Activated CD4-positive, alpha-beta memory T cell treated with anti-CD3 and anti-CD28 coated beads, Interleukin-2, amount 10 ng/mL, durations not matched to agents 7 days and 5 days (primary cell): ENCODE measurements around the gene UNC13A. TPM values are rescaled to one million over a fixed set of nuclear protein-coding genes. Genes with fewer than 3 reads are reported as not detected.

Source experiments
- CTCF ChIA-PET: fragments of 350-600 bp; sonication (Branson Sonifier 250); formaldehyde crosslinking; loops from one replicate; lab custom pipeline; 2021; ENCODE audit warnings: antibody characterized with exemption, inconsistent platforms; lab: Charles Lee
- POLR2A ChIA-PET: fragments of 350-600 bp; sonication (Branson Sonifier 250); formaldehyde crosslinking; loops from one replicate; lab custom pipeline; 2021; ENCODE audit warnings: antibody characterized with exemption; lab: Charles Lee
- DNase-seq: peaks from one replicate; pipeline ENCODE4 v3.0.0-alpha.2; 2020
- H3K27ac Mint-ChIP-seq: one replicate; pipeline ENCODE4 v1.8.0; 2021; ENCODE audit warnings: mild to moderate bottlenecking, mixed read lengths
- H3K27me3 Mint-ChIP-seq: one replicate; pipeline ENCODE4 v1.8.0; 2021; ENCODE audit warnings: mixed read lengths
- H3K36me3 Mint-ChIP-seq: one replicate; pipeline ENCODE4 v1.8.0; 2021; ENCODE audit warnings: low read depth, mixed read lengths
- H3K4me1 Mint-ChIP-seq: one replicate; pipeline ENCODE4 v1.8.0; 2021; ENCODE audit warnings: mixed read lengths
- H3K4me3 Mint-ChIP-seq: one replicate; pipeline ENCODE4 v1.8.0; 2021; ENCODE audit warnings: mild to moderate bottlenecking, mixed read lengths
- H3K9me3 Mint-ChIP-seq: one replicate; pipeline ENCODE4 v1.8.0; 2021; ENCODE audit warnings: mixed read lengths
- total RNA-seq, 2 experiments: library from RNA; stranded (reverse); gene quantifications; one replicate each; pipeline ENCODE4 v1.2.3, GENCODE V29; 2021

Gene UNC13A
- total RNA-seq, 2 experiments from 2014 or later: 0.03 TPM; not detected in 1

DNA sequence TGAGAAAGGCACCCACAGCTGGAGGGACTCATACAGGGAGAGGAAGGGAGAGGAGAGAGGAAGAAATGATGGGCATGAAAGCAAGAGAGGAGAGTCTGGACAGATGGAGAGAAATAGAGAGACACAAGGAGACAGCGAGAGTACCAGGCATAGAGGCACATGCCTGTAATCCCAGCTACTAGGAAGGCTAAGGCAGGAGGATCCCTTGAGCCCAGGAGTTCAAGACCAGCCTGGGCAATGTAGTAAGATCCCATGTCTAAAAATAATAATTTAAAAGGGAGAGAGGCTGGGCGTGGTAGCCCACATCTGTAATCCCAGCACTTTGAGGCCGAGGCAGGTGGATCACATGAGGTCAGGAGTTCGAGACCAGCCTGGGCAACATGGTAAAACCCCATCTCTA is 9.3 kb downstream of the UNC13A start:
- no peak for DNase-seq
- Mint-ChIP-seq H3K27me3 (peaks cover 50% of the 10 kb centered on the region), H3K4me3 (no peak overlapping the region), H3K27ac (no peak overlapping the region), H3K4me1 (peaks cover 16% of the 10 kb centered on the region), H3K36me3 (no peaks in the 10 kb centered on the region), H3K9me3 (no peaks in the 10 kb centered on the region)
- ChIA-PET CTCF (no interaction called here), POLR2A (no interaction called here)

DNA sequence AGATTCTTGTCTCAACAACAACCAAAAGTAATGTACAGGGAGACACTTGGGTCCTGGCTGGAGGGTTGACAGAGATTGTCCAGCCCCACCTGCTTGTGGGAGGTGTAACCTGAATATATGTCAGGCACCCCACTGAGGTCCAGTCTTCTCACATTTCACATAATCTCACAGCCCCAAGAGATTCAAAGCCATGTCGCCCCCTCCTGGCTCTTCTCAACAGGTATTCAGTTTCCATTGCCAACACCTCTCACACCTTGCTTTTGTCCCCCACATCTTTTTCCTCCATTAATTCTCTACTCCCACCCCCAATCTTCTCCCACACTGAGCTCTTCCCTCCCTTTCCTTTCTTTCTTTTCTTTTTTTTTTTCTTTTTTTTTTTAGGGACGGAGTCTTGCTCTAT is 11.2 kb downstream of the UNC13A start:
- Mint-ChIP-seq H3K4me1 (peaks cover 16% of the 10 kb centered on the region), H3K27me3 (peaks cover 38% of the 10 kb centered on the region), H3K9me3 (no peaks in the 10 kb centered on the region), H3K36me3 (no peaks in the 10 kb centered on the region), H3K4me3 (no peak overlapping the region), H3K27ac (no peak overlapping the region)
- DNase-seq: no peak
- ChIA-PET POLR2A (no interaction called here), CTCF (interaction anchor here (0.7 to 1.2 kb wide), 2 partner anchors 121 to 169 kb away, joined by 3 read pairs; no protein-coding TSS in a partner anchor)

DNA sequence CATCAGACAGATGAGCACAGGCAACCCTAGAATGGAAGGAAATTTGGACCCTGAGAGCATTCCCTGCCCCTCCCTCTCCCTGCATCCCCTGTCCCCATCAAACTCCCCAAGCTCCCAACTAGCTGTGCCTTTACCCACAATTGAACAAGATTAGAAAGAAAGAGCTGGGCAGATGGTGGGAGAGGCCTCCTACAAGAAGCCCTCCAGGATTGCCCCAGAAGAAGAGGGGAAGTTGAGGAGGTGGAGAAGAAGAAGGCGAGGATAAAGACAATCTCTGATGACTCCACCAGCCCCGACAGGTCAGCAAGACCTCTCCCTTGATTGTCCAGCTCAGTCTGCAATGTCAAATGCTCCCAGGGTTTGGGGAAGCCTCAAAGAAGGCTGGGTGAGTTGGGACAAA is 11.9 kb downstream of the UNC13A start:
- no peaks in the 10 kb centered on the region for H3K36me3 Mint-ChIP-seq
- peaks cover 14% of the 10 kb centered on the region for H3K4me1 Mint-ChIP-seq
- DNase-seq: no peak
- ChIA-PET POLR2A (no interaction called here), CTCF (no interaction called here)
- H3K27ac Mint-ChIP-seq: no peak overlapping the region
- H3K9me3 Mint-ChIP-seq: no peaks in the 10 kb centered on the region
- H3K27me3 Mint-ChIP-seq: peaks cover 37% of the 10 kb centered on the region
- no peak overlapping the region for H3K4me3 Mint-ChIP-seq

DNA sequence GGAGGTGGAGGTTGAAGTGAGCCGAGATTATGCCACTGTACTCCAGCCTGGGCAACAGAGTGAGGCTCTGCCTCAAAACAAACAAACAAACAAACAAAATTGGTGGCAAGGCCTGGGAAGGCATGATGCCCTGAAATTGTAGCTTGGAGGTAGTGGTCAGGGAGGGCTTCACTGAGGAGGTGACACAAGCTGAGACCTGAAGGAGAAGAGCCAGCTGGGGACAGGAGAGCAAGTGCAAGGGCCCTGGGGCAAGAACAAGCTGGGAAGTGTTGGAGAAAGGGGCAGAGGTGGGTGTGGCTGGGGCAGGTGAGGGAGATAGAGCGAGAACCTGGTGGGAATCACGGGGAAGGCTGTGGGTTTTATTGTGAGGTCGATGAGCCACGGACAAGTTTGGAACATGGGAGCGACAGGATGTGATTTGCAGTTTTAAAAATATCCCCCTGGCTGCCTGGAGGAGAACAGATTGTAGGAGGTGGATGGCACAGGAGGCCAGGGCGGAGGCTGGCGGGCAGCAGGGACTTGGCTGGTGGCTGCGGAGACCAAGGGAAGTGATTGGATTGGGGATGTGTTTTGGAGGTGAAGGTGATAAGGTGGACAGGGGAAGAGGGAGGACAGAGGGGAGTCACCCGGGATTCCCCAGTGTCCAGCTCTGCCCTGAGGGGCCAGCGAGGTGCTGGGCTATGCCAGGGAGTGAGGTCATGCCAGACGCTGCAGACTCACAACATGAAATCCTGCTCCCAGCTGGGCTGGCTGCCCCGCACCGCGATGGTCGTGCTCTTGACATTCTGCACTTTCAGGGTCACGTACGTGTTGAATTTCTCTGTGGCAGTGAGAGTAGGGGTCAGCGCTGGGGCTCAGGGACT is 14.0 kb downstream of the UNC13A start:
- H3K36me3 Mint-ChIP-seq: no peaks in the 10 kb centered on the region
- no peak overlapping the region for H3K27ac Mint-ChIP-seq
- POLR2A ChIA-PET: no interaction called here
- no peaks in the 10 kb centered on the region for H3K9me3 Mint-ChIP-seq
- H3K27me3 Mint-ChIP-seq: peaks cover 23% of the 10 kb centered on the region
- no peak for DNase-seq
- H3K4me1 Mint-ChIP-seq: no peaks in the 10 kb centered on the region
- no peak overlapping the region for H3K4me3 Mint-ChIP-seq
- CTCF ChIA-PET: interaction anchor here (0.6 kb wide), 2 partner anchors 25 to 41 kb away, joined by 3 to 5 read pairs; no protein-coding TSS in a partner anchor

DNA sequence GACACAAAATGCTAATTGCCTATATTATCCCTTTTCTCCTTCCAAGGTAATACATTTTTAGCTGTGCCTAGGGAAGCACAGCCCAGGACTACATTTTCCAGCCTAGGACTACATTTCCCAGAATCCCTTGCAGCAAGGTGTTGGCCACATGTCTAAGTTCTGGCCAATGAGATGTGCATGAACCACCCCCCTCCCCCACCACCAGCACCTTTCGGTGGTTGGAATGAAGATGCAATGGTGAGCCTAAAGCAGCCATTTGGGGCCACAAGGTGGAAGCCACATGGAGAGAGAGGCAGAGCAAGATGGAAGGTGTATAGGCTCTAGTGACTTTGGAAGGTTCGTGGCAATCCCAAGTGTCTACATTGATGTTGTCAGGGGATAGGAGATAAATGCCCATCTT is 16.2 kb downstream of the UNC13A start:
- CTCF ChIA-PET: no interaction called here
- H3K4me3 Mint-ChIP-seq: no peak overlapping the region
- H3K27me3 Mint-ChIP-seq: peaks cover 9% of the 10 kb centered on the region
- peak; percentile 24 for DNase-seq
- POLR2A ChIA-PET: no interaction called here
- H3K4me1 Mint-ChIP-seq: no peaks in the 10 kb centered on the region
- no peaks in the 10 kb centered on the region for H3K36me3 Mint-ChIP-seq
- H3K9me3 Mint-ChIP-seq: no peaks in the 10 kb centered on the region
- H3K27ac Mint-ChIP-seq: no peak overlapping the region

DNA sequence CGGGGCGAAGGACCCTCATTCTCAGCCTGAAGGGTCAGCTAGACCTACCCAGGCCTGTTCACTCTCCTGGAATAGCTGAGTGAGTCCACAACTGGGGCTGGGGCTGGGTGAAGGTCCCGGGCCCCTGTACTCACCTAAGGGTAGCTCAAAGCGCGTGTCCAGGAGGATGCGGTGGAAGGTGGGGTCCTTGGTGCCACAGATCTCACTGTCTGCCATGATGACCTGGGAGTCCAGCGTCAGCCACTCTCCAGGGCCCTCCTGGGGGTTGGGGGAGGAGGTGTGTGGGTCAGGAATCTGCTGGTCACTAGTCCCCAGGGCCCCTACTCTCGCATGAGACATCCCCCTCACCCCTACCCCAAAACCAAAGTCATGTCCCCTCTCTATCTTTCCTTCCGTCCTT is 18.7 kb downstream of the UNC13A start:
- H3K4me3 Mint-ChIP-seq: no peak overlapping the region
- POLR2A ChIA-PET: interaction anchor here (0.6 kb wide), 1 partner anchor 16 kb away, joined by 3 read pairs; no protein-coding TSS in a partner anchor
- DNase-seq: no peak
- no peak overlapping the region for H3K27ac Mint-ChIP-seq
- H3K9me3 Mint-ChIP-seq: peaks cover 12% of the 10 kb centered on the region
- H3K36me3 Mint-ChIP-seq: no peaks in the 10 kb centered on the region
- peaks cover 7% of the 10 kb centered on the region for H3K27me3 Mint-ChIP-seq
- CTCF ChIA-PET: interaction anchor here (0.6 kb wide), 1 partner anchor 70 kb away, joined by 3 read pairs; no protein-coding TSS in a partner anchor
- no peaks in the 10 kb centered on the region for H3K4me1 Mint-ChIP-seq

DNA sequence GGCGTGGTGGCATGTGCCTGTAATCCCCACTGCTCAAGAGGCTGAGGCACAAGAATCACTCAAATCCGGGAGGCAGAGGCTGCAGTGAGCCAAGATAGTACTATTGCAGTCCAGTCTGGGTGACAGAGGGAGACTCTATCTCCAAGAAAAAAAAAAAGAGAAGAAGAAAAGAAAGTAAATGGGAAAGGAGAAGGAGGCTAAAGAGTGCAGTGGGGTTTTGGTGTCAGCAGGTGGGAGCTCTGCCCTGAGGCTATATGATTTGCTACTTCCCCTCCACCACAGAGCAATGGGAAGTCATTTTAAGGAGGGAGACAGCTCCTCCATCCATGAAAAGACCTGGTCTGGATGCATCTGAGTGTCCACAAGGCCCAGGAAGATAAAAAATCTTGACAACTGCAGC is 23.1 kb downstream of the UNC13A start:
- Mint-ChIP-seq H3K4me3 (no peak overlapping the region), H3K27ac (no peak overlapping the region), H3K4me1 (no peaks in the 10 kb centered on the region), H3K36me3 (no peaks in the 10 kb centered on the region), H3K9me3 (peaks cover 12% of the 10 kb centered on the region), H3K27me3 (peaks cover 2% of the 10 kb centered on the region)
- DNase-seq: no peak
- CTCF ChIA-PET: no interaction called here
- POLR2A ChIA-PET: no interaction called here

DNA sequence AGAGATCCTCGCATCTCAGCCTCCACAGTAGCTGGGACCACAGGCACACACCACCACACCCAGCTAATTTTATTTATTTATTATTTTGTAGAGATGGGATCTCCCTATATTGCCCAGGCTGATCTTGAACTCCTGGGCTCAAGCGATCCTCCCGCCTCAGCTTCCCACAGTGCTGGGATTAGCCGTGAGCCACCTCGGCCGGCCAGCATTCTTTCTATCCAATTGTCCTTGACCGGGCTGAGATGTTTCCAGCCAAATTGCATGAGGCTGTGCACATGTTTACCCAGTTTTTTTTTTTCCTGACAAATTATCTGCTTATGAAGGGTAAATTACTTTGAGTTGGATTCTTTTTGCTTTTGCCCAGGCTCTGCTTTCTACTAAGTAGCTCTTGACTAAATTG is 28.2 kb downstream of the UNC13A start:
- H3K27ac Mint-ChIP-seq: no peak overlapping the region
- DNase-seq: no peak

DNA sequence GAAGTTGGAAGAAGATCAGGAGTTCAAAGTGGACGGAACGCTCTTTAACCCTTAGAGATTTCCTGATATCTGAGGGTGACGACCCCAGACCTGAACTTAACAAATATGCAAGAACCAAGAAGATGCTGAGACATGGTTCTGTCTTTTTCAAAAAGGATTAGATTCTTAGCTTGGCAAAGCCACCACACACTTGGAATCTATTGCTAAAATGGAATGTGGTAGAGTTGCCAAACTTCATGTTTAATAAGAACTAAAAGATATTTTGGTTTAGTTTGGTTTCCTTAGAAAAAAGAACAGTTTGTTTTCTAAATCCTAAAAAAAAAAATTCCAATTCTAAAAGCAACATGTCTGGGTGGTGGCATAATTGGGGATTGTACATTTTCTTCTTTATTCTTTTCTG is 29.5 kb downstream of the UNC13A start:
- CTCF ChIA-PET: no interaction called here

More for the DNA sequence above, 28.2 kb downstream of the UNC13A start:
- Mint-ChIP-seq H3K27me3 (peaks cover 7% of the 10 kb centered on the region), H3K9me3 (peaks cover 4% of the 10 kb centered on the region), H3K36me3 (no peaks in the 10 kb centered on the region), H3K4me3 (no peak overlapping the region), H3K4me1 (no peaks in the 10 kb centered on the region)
- ChIA-PET POLR2A (no interaction called here), CTCF (no interaction called here)

DNA sequence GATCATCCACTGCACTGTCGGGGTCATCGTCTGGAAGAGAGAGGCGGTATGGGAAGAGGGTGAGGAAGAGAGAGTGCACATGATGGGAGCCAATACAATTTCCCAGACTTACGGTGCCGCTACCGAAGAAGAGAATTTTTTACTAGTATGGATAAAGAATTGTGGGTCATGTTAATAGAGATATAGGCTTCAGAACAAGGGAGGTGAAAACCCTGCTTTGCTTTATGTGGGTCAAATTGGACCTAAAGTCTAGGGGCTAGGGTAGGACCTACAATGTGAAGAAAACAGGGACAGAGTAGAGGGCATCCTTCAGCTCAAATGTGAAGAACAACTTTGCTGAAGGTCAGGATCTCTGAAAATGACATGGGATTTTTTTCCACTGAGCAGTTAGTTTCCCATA is 29.9 kb downstream of the UNC13A start:
- Mint-ChIP-seq H3K36me3 (no peaks in the 10 kb centered on the region), H3K4me3 (no peak overlapping the region), H3K4me1 (no peaks in the 10 kb centered on the region), H3K9me3 (no peaks in the 10 kb centered on the region), H3K27ac (no peak overlapping the region), H3K27me3 (peaks cover 7% of the 10 kb centered on the region)
- ChIA-PET POLR2A (no interaction called here), CTCF (no interaction called here)
- DNase-seq: no peak

More for the DNA sequence above, 29.5 kb downstream of the UNC13A start:
- Mint-ChIP-seq H3K27me3 (peaks cover 7% of the 10 kb centered on the region), H3K9me3 (no peaks in the 10 kb centered on the region), H3K4me3 (no peak overlapping the region), H3K4me1 (no peaks in the 10 kb centered on the region), H3K36me3 (no peaks in the 10 kb centered on the region), H3K27ac (no peak overlapping the region)
- DNase-seq: no peak
- POLR2A ChIA-PET: no interaction called here

DNA sequence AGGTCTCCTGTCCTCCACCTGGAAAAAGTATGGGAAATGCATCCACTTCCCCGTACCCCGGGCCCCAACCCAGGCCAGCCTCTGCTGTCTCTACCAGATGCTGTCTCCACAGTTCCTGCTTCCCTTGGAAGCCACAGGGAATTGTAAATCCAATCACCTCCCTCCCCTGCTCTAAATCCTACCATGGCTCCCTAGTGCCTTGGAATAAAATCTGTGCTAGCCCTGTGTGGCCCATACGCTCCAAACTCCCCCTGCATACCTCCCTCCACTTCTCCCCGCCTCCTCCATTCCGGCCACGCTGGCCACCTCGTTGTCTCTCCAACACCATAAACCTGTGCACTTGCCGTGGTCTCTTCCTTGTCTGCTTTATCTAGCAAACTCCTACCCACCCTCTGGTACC is 31.2 kb downstream of the UNC13A start:
- peaks cover 7% of the 10 kb centered on the region for H3K27me3 Mint-ChIP-seq
- H3K4me3 Mint-ChIP-seq: no peak overlapping the region
- H3K27ac Mint-ChIP-seq: no peak overlapping the region
- no peaks in the 10 kb centered on the region for H3K36me3 Mint-ChIP-seq
- no peaks in the 10 kb centered on the region for H3K9me3 Mint-ChIP-seq
- ChIA-PET CTCF (no interaction called here), POLR2A (no interaction called here)
- no peaks in the 10 kb centered on the region for H3K4me1 Mint-ChIP-seq
- no peak for DNase-seq

DNA sequence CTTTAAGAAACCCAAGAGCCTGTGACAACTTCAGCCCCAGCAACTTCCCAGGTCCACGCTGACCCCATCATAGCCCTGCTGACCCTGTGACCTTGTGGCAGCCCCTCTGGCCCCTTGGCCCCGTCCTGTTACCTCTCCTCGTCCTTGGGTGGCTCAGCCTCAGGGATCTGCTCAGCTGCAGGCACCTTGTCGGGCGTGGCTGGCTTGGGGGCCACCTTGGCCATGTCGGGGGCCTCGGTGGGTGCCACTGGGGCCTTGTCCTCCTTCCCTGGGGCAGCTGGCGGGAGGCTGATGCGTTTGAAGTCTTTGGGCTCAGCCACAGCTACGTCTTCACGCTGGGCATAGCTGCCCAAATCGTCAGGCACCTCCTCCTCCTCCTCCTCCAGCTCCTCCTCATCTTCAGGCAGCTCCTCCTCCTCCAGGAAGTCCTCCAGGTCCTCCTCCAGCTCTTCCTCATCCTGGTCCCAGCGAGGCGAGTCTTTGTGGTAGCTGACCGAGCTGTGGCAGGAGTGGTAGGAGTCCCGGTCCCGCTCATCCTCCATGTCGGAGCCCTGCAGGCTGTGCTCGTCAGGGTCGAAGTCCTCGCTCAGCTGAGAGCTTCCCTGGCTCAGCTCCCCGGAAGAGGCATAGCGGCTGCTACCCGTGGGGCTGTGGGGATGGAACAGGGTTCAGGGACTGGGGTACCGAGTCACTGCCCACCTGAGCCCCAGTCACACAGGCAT is 32.2 kb downstream of the UNC13A start:
- Mint-ChIP-seq H3K4me1 (no peaks in the 10 kb centered on the region), H3K36me3 (no peaks in the 10 kb centered on the region), H3K27me3 (peaks cover 7% of the 10 kb centered on the region), H3K27ac (no peak overlapping the region), H3K9me3 (no peaks in the 10 kb centered on the region), H3K4me3 (no peak overlapping the region)
- ChIA-PET POLR2A (no interaction called here), CTCF (no interaction called here)
- DNase-seq: no peak

DNA sequence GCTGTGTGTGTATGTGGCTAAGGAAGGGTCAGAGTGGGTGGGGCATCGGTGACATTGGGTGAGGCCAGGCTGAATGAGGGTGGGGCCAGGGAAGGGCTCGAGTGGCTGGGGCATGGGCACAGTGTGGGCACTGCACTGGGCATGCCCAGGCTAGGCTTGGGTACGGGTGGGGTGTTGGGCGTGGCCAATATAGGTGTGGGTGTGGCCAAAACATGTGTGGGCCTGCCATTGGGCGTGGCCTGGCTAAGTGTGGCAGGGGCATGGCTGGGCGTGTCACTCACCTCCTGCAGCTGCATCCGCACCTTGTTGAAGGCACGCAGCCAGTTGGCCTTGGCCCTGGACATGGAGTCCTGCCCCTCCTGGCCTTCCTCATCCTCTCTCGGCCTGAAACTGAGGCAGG is 33.2 kb downstream of the UNC13A start:
- CTCF ChIA-PET: no interaction called here
- no peaks in the 10 kb centered on the region for H3K36me3 Mint-ChIP-seq
- no peak overlapping the region for H3K27ac Mint-ChIP-seq
- no peak for DNase-seq
- no peak overlapping the region for H3K4me3 Mint-ChIP-seq
- H3K4me1 Mint-ChIP-seq: no peaks in the 10 kb centered on the region
- POLR2A ChIA-PET: no interaction called here
- H3K27me3 Mint-ChIP-seq: peaks cover 7% of the 10 kb centered on the region
- H3K9me3 Mint-ChIP-seq: no peaks in the 10 kb centered on the region
